HK-2 (cell line): ENCODE measurements around the gene HORMAD2.

Source experiments
- DNase-seq: peaks from one replicate; pipeline ENCODE4 v3.0.0-alpha.2; 2018; ENCODE audit not compliant: unreplicated experiment

The HORMAD2 gene

DNA sequence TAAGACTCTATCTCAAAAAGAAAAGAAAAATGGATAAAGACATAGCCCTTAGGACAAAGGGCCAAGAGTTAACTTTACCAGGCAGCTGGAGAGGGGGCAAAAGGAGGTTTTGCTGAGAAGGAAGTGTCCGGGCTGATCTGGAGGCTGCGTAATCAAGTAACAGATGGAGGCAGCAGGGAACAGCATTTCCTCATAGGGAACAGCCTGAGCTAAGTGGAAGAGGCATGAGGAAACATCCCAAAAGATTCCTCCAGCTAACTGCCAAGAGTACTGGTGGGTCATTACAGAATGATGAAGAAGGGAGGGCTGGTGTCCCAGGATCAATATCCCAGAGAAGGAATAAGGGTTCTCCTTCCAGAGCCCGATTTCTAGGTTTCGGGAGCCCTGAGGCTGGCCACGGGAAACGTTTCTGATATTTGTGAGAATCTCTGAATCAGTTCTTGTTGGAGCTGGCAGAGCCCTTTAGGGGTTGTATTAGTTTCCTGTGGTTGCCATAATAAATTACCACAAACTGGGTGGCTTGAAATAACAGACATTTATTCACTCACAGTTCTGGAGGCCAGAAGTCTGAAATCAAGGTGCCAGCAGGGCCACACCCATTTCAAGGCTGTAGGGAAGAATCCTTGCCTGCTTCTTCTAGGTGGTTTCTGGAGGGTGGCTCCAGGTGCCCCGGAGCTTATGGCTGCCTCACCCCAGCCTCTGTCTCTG lies 145.1 kb downstream of the HORMAD2 start:
- no peak for DNase-seq

DNA sequence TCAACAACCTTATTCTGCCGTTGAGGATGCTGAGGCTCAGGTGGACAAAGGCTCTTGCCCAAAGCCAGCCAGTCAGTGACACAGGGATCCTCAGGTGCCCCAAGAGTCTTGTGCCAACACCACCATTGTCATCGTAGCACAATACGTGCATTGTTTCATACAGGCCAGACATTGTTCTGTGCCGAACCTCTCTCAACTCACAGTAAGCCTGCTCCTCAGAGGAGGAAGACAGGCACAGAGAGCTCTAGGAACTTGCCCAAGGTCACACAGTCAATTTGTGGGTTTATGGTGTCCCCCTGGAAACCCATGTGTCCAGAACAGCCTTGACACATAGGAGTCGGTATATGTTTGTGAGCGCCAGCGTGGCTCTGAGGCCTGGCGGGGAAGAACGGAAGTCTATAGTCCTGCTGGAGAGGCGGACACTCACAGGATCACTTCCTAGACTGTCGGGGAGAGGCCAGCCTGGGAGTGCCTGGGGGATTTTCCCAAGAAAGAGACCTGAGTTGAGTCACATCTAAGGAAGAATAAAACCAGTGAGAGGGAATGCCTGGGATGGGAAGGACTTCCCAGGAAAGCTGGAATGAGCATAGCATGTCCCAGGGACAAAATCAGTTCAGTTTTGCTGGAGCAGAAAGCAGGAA lies 146.0 kb downstream of the HORMAD2 start:
- peak; percentile 70 for DNase-seq
